Fibroblast of mammary gland (primary cell): Measurements from ENCODE around the gene TMEM134.
"Not testable (repeated sequence)": the region's sequence is repeated elsewhere in the genome, so short reads cannot be mapped to it uniquely, and the experiment has no call there.

Experiments
- DNase-seq: peaks from one replicate; pipeline ENCODE4 v3.0.0-alpha.2; 2010; ENCODE audit warnings: low read depth
- H3K4me3 ChIP-seq: 2 replicates; pipeline ENCODE4 v1.5.1; 2011; ENCODE audit warnings: low read depth, mild to moderate bottlenecking, low read length, moderate library complexity; ENCODE audit not compliant: control insufficient read depth
- TF ChIP-seq, protein P1 (sequence below): conservative IDR thresholded peaks from 2 replicates; pipeline ENCODE4 v1.5.1; 2011; ENCODE audit warnings: low read depth, low read length, inconsistent platforms; ENCODE audit not compliant: control insufficient read depth, insufficient read depth

Gene TMEM134

DNA sequence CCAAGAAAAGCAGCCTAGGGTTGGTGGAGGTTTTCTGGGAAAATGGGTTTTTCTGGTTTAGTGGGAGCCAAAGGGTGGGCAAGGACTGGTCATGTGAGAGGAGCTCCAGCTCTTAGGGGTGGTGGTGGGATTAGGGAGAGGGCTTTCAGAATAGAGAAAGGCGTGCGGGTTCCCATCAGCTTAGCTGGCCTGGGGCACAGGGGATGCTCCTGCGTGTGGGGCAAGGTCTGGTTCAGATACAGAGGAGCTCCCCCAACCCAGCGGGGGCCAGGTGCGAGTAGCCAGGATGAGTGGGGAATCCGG, 644 bp downstream of the TMEM134 start:
- DNase-seq: no peak
- TF ChIP-seq, protein P1, sequence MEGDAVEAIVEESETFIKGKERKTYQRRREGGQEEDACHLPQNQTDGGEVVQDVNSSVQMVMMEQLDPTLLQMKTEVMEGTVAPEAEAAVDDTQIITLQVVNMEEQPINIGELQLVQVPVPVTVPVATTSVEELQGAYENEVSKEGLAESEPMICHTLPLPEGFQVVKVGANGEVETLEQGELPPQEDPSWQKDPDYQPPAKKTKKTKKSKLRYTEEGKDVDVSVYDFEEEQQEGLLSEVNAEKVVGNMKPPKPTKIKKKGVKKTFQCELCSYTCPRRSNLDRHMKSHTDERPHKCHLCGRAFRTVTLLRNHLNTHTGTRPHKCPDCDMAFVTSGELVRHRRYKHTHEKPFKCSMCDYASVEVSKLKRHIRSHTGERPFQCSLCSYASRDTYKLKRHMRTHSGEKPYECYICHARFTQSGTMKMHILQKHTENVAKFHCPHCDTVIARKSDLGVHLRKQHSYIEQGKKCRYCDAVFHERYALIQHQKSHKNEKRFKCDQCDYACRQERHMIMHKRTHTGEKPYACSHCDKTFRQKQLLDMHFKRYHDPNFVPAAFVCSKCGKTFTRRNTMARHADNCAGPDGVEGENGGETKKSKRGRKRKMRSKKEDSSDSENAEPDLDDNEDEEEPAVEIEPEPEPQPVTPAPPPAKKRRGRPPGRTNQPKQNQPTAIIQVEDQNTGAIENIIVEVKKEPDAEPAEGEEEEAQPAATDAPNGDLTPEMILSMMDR: no peak
- peak overlapping the region; percentile 64 for H3K4me3 ChIP-seq

GRCh38 chr11:67468056-67468455, 995 bp downstream of the TMEM134 start:
- no peak for DNase-seq
- H3K4me3 ChIP-seq: peak overlapping the region; percentile 64
- TF ChIP-seq, protein P1: no peak

DNA sequence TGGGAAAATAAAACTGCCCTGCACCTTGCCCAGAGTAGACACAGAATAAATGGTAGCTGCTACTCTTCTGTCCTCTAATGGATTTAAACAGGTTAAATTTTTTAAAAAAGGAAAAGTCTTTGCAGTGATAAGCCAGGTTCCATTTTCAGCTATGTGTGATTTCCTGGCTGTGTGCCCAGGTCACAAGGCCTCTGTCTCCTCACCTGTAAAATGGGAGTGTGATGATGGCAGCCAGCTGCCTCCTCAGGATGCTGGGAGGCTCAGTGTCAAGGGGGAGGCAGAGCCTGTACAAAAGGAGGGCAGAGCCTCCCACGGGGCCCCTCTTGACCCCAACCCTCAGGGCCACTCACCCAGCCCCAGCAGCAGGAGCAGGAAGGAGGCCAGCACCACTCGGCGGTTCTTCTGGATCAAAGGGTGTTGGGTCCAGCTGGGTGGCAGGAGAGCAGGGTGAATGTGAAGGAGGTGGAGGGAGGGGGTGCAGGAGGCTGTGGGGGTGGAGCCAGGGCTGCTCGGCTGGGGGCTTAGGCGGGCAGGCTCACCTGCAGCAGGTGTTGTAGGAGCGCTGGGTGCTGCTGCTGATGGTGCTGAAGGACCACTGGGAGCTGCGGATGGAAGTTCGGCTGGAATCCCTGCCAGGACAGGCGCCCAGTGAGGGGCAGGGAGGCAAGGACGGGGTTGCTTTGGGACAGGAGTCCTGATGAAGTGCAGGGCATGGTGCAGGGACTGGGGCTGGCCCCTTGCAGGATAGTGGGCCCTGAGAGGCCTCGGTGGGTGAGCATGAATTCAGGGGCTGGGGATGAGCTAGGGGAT, 1.9 kb downstream of the TMEM134 start:
- TF ChIP-seq, protein P1: no peak
- no peak overlapping the region for H3K4me3 ChIP-seq
- no peak for DNase-seq

DNA sequence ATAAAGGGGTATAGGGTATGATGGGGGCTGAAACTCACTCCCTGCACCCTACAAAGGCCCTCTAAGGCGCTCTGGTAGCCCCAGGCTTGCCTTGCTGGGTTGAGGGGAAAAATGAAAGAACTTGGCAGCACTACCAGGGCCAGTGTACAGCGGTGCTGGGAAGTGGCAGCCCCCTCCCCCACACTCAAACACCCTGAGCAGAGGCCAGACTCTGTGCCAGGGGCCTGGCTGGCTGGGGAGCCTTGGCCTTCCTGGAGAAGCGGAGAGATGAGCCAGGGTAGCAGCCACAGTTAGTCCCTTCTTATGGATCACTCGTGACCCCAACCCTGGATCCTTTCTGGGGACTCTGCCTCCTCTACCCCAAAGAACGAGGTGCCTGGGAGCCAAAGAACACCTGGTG, 2.7 kb downstream of the TMEM134 start:
- DNase-seq: no peak
- TF ChIP-seq, protein P1: no peak
- no peak overlapping the region for H3K4me3 ChIP-seq

DNA sequence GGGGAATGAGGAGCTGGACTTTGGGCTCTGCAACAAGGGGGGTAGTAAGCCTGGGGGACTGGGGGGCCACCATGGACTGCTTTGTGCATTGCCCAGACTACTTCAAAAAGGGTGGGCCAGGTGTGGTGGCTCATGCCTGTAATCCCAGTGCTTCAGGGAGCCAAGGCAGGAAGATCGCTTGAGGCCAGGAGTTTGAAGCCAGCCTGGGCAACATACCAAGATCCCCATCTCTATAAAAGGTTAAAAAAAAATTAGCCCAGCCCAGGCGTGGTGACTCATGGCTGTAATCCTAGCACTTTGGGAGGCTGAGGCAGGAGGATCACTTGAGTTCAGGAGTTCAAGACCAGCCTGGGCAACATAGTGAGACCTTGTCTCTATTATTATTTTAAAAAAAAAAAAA, 3.5 kb downstream of the TMEM134 start:
- H3K4me3 ChIP-seq: not testable (repeated sequence)
- peak; percentile 33 for DNase-seq

DNA sequence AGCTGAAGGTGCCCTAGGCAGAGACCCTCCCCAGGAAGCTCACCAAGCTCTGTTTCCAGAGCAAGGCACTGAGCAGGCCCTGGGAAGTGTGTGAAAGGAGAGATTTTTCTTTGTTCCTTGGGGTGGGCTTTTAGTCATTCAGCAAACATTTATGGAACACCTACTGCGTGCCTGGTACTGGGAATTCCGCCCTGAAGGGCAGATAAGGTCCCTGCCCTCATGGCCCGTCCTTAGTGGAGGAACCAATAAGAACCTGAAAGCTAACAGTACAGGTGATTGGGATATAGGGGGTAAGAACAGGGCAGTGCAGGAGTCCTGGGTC, 3.9 kb downstream of the TMEM134 start:
- no peak for DNase-seq
- TF ChIP-seq, protein P1: no peak
- H3K4me3 ChIP-seq: peak overlapping the region; percentile 43

GRCh38 chr11:67464411-67465188, 4.5 kb downstream of the TMEM134 start:
- peak; percentile 25 for DNase-seq
- H3K4me3 ChIP-seq: peak overlapping the region; percentile 43
- TF ChIP-seq, protein P1: no peak
